DND-41 (cell line): ENCODE results near the gene AACS.

Source experiments
- CTCF ChIP-seq: IDR thresholded peaks from 2 replicates; pipeline ENCODE4 v1.5.1; 2012; ENCODE audit warnings: borderline replicate concordance, low read length, moderate library complexity, mild to moderate bottlenecking; ENCODE audit not compliant: poor library complexity, severe bottlenecking; ENCODE audit errors: extremely low read depth
- EZH2 ChIP-seq: IDR thresholded peaks from 3 replicates; pipeline ENCODE4 v1.6.1; 2012; ENCODE audit warnings: borderline replicate concordance, low read depth, mild to moderate bottlenecking, moderate library complexity, low read length, inconsistent platforms; ENCODE audit not compliant: severe bottlenecking

GRCh38 chr12:125172231-125172850, 107.1 kb downstream of the AACS start:
- TF ChIP-seq CTCF (no peak), EZH2 (no peak)
